ENCODE measurements around the gene TMED8.

- no peak for TF ChIP-seq ZNF777 (tag by site-specific recombination; IDR thresholded peaks at IDR 0.05; ENCODE audit: borderline replicate concordance)
- no peak for TF ChIP-seq ZBTB49 (tag by site-specific recombination; IDR thresholded peaks at IDR 0.05; ENCODE audit: low read depth)
- TF ChIP-seq YY1 (tag by site-specific recombination; IDR thresholded peaks at IDR 0.05), result no peak
- TF ChIP-seq WT1 (tag by site-specific recombination; IDR thresholded peaks at IDR 0.05), result no peak
- TF ChIP-seq CTCF (tag by site-specific recombination; IDR thresholded peaks at IDR 0.05), result no peak
- TF ChIP-seq MZF1 (tag by site-specific recombination; IDR thresholded peaks at IDR 0.05; ENCODE audit: borderline replicate concordance), result no peak
- no peak for TF ChIP-seq SCRT2 (tag by site-specific recombination; IDR thresholded peaks at IDR 0.05)
- TF ChIP-seq ZNF24 (tag by site-specific recombination; IDR thresholded peaks at IDR 0.05), result no peak
- TF ChIP-seq REST (tag by site-specific recombination; IDR thresholded peaks at IDR 0.05), result no peak
- TF ChIP-seq PRDM10 (tag by site-specific recombination; IDR thresholded peaks at IDR 0.05), result no peak
- no peak for TF ChIP-seq ZNF555 (tag by site-specific recombination; conservative IDR thresholded peaks at IDR 0.05)
- no peak for TF ChIP-seq ZNF37A (tag by site-specific recombination; IDR thresholded peaks at IDR 0.05)
Measured at GRCh38 chr14:77344377-77344996, 32.4 kb downstream of the TMED8 start.
